ENCODE measurements around the gene PGM3.

The PGM3 gene

GRCh38 chr6:83188501-83188900, 4.6 kb downstream of the PGM3 start:
- no peak overlapping the region for H3K4me3 ChIP-seq
- no peak overlapping the region for H3K27ac ChIP-seq

DNA sequence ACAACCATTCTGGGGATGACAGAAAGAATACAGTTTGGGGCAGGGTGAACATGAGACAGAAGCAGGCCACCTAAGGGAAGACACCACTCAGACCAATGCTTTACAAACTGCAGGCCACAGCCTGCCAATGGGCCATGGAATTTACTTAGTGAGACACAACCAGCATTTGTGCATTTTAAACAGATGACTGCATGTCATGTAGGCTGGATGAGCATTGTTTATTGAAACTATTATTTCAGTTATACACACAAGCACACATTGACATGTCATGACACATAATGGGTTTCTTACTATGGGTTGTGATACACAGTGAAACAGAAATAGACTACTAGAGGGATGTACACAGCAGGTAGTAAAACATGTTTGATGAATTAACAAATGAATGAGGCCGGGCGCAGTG, 8.0 kb downstream of the PGM3 start:
- H3K4me3 ChIP-seq = no peak overlapping the region
- no peak overlapping the region for H3K27ac ChIP-seq

DNA sequence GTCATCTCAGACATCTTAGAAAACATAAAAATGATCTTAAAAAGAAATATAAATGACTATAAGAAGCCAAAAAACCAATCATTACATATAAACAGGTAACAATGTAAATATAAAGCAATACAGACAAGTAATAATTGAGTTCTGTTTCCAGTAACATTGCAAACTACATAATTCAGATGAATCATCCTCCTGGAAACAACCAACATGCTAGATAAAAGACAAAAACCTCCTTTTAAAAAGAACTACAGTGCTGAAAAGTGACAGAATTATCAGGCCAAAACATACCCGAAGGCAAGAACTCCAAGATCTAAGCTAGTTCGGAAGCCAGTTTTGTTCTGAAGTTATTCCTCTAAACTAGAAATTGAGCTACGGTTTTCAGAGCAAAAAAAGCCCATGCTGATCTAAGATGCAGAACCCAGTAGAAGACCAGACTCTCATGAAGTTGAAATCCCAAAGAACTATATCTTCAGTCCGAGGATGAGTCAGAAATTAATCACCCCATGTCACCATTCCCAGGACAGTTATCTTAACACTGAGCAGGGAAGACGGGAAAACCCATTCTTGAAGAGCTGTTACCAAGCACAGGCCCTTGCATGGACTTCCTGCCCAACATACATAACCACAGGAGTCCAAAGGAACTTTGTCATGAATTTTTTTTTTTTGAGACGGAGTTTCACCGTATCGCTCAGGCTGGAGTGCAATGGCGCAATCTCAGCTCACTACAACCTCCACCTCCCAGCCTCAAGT, 9.8 kb downstream of the PGM3 start:
- H3K4me3 ChIP-seq = no peak overlapping the region

DNA sequence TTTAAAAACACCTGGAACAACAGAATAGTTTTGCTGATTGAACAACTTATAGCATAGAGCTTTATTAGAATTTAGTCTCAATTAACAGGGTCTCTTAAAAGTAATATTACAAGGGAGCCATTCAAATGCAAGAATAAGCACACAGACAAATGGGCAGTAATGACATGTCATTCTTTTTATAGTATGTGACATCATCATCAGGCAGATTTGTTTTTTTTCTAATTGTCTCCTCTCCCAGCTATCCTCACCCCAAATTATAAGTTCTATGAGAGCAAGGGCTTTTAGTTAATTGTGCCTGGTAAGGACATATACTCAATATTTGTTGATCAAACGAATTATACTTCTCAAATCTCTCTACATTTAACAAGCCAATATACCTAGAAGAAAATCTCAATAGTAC, 11.0 kb downstream of the PGM3 start:
- Histone ChIP-seq H3K4me3 (no peak overlapping the region), H3K27ac (no peak overlapping the region)

More for the DNA sequence above, 9.8 kb downstream of the PGM3 start:
- peak overlapping the region in 3 of 21 experiments; percentile 5 to 16 (median 7) for H3K27ac ChIP-seq

GRCh38 chr6:83180426-83180950, 12.6 kb downstream of the PGM3 start:
- H3K27ac ChIP-seq = no peak overlapping the region

DNA sequence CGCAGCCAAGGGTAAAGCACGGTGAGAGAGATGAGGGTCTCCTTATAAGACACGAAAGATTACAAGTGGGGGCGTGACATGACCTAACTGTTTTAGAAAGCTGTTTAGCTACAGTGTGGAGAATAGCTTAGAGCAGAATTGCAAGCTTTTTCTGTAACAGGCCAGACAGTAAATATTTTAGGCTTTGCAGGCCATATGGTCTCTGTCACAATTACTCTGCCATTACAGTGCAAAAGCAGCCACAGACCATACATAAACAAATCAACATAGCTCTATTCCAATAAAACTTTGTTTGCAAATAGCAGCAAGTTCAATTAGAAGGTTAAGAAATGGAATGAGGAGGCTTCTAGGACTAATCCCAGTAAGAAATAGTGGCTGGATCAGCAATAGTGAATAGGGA, 16.8 kb downstream of the PGM3 start:
- no peak overlapping the region for H3K4me3 ChIP-seq
- H3K27ac ChIP-seq = no peak overlapping the region

More at GRCh38 chr6:83180426-83180950, 12.6 kb downstream of the PGM3 start:
- H3K4me3 ChIP-seq = no peak overlapping the region

GRCh38 chr6:83169511-83169910, 23.6 kb downstream of the PGM3 start:
- no peak overlapping the region for H3K27ac ChIP-seq
- H3K4me3 ChIP-seq = no peak overlapping the region

- Histone ChIP-seq H3K27ac (no peak overlapping the region), H3K4me3 (no peak overlapping the region)
These were observed 24.0 kb downstream of the PGM3 start for GRCh38 chr6:83169106-83169505.

GRCh38 chr6:83168556-83168955, 24.5 kb downstream of the PGM3 start:
- no peak overlapping the region for H3K4me3 ChIP-seq
- no peak overlapping the region for H3K27ac ChIP-seq

- Histone ChIP-seq H3K4me3 (no peak overlapping the region), H3K27ac (no peak overlapping the region)
These were observed 25.3 kb downstream of the PGM3 start for GRCh38 chr6:83167726-83168278.

DNA sequence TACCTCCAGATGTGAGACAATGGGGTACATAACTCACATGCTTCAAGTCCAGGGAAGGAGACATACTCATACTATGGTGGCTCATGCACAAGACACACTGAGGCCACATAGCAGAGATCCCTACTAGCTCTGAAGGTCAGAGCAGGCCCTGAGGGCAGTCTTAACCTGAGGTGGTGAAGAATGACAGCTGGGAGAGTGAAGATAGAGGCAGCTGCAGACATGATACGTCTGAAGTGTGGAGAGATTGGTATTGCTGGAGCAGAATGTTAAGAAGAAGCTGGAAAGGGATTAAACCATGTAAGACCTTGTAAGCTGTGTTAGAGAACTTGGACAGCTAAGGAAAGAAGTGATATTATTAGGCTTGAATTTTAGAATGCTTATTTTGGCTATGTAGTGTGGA, 32.9 kb downstream of the PGM3 start:
- H3K4me3 ChIP-seq = no peak overlapping the region
- H3K27ac ChIP-seq = no peak overlapping the region

GRCh38 chr6:83155794-83156193, 37.3 kb downstream of the PGM3 start:
- Histone ChIP-seq H3K27ac (no peak overlapping the region), H3K4me3 (no peak overlapping the region)

GRCh38 chr6:83153883-83154521, 39.1 kb downstream of the PGM3 start:
- H3K4me3 ChIP-seq = no peak overlapping the region
- H3K27ac ChIP-seq = no peak overlapping the region

DNA sequence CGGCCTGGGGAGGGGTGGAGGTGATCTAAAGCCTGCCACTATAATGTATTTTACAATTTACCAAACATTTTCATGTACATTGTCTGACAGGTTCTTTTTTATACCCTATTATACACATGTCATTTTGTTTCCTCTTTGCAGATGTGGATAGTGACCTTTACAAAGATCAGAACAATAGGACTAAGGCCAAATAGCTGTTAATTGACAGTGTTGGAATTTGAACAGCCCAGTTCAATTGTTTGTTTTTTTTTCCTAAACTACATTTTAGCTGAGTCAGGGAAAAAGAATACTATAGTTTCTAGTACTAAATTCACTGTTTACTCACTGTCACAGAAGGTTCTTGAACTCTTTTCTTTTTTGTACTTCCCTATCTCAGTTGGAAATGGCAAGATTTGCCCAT, 40.2 kb downstream of the PGM3 start:
- no peak overlapping the region for H3K27ac ChIP-seq
- no peak overlapping the region for H3K4me3 ChIP-seq

DNA sequence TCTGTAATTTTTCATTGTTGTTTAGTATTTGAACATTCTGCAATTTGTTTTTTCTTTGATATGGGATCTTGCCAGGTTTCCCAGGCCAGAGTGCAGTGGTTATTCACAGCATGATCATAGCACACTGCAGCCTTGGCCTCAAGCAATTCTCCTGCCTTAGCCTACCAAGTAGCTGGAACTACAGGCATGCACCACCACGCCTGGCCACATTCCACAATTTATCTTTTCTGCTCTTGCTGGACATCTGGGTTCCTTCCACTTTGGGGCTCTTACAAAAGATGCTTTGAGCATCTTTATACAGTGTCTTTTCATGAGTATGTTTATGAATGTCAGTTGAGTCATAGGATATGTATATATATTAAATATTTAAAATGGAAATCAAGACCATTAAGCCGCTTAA, 42.0 kb downstream of the PGM3 start:
- no peak overlapping the region for H3K4me3 ChIP-seq
- no peak overlapping the region for H3K27ac ChIP-seq

GRCh38 chr6:83138758-83139157, 54.3 kb downstream of the PGM3 start:
- H3K27ac ChIP-seq = no peak overlapping the region
- H3K4me3 ChIP-seq = no peak overlapping the region

GRCh38 chr6:83138118-83138722, 54.8 kb downstream of the PGM3 start:
- Histone ChIP-seq H3K4me3 (no peak overlapping the region), H3K27ac (no peak overlapping the region)

- no peak overlapping the region for H3K4me3 ChIP-seq
- no peak overlapping the region for H3K27ac ChIP-seq
These were observed 60.9 kb downstream of the PGM3 start for GRCh38 chr6:83132121-83132520.

DNA sequence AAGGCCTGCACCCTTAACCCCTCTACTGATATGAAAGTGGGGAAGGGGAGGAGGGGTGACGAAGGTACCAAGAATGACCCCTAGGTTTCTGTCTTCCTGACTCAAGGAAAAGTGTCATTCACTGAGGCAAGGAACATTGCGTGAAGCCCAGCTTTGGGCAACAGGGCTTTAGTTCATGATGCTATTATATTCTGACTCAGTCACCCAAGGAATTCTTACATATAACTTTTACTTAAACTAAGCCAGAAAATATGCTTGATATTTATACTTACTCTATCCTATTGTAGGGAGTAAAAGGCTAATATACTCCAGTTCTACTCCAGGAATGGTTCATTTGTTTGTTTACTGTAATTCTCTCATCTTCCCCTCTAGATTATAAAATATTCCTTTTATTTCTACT, 65.1 kb downstream of the PGM3 start:
- no peak overlapping the region for H3K4me3 ChIP-seq
- no peak overlapping the region for H3K27ac ChIP-seq

DNA sequence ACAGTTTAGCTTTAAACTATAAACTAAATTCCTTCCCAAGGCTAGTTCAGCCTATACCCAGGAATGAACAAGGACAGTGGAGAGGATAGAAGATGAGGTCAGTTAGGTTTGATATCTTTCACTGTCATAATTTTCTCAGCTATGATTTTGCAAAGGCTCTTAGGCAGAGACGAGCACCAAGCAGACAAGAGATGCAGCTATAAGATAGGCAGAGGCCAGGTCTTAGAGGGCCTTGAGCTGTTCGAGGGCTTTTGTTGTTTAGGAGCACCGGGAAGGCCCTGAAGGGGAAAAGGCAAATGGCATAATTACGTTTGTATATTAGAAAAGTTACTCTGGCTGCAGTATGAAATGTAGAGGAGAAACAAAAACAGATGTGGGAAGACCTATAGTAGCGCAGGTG, 65.8 kb downstream of the PGM3 start:
- no peak overlapping the region for H3K27ac ChIP-seq
- H3K4me3 ChIP-seq = no peak overlapping the region

DNA sequence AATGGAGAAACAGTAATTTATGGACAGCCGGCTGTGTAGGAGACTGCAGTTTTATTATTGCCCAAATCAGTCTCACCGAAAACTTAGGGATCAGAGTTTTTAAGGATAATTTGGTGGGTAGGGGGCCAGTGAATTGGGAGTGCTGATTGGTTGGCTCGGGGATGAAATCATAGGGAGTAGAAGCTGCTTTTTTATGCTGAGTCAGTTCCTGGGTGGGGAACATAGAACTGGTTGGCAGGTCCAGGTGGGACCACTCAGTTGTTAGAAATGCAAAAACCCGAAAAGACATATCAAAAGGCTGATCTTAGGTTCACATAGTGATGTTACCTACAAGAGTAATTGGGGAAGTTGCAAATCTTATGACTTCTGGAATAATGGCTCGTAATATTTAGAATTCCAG, 66.3 kb downstream of the PGM3 start:
- Histone ChIP-seq H3K27ac (no peak overlapping the region), H3K4me3 (no peak overlapping the region)

Measured in skin epidermis (tissue), 12 donors.